SKM-1 treated with dmso at 0.1 percent for 144 hours (cell line): ENCODE data around the gene SEC16A.

Experiments
- DNase-seq: peaks from one replicate; lab custom pipeline; 2025; ENCODE audit not compliant: unreplicated experiment; lab: John Stamatoyannopoulos, UW

Gene SEC16A

DNA sequence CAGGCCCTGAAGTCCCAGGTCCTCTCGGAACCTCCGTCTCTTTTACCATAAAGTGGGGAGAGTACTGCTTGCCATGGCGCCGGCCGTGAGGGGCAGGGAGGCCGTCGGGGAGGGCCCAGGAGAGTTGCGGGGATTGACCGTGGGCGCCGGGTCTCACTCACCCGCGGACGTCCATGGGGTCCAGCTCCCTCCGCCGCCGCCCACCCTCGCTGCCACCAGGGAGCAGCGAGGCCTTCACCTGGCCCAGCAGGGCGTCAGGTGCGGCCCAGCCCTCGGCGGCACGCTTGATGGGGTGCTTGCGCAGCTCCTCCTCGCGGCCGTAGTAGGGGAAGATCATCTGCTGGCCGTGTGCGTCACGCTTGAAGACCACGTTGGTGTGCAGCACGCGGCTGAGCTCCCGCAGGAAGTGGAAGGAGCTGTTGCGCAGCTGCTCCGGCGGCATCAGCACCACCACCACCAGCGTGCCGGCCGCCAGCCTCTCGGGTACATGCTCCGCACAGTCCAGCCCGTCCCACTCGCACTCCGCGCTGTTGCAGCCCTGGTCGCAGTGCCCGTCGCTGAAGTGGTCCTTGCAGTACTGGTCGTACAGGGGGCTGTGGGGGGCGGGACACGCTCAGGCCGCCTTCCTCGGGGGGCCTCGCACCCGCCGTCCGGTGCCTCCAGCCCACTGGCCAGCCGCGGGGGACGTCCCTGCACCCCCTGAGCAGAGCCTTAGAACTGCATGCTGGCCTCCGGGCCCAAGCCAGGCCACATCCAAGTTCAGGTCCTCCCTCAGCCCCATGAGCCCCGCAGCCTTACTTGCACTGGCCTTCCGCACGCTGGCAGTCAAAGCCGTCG lies 21.9 kb upstream of the SEC16A start:
- no peak for DNase-seq

DNA sequence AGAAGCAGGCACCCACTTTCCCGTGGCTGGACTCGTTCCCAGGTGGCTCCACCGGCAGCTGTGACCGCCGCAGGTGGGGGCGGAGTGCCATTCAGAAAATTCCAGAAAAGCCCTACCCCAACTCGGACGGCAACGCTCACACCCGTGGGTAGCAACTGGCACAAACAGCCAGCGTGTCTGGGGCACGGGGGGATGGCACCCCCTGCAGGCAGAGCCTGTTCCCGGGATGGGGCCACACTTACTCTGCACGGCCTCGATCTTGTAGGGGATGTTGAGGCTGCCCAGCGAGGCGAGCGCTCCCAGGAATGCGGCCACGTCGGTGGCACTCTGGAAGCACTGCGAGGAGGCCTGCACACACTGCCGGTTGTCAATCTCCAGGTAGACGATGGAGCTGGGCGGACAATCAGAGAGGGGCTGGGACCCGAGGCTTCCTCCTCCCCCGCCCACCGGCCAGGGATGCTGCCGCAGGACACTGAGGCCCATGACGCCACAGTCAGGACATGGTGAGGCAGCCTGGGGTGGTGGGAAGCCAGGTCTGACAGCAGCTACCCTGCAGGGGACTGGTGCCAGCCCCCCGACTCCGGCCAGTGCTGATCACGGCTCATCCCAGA lies 20.2 kb upstream of the SEC16A start:
- no peak for DNase-seq

DNA sequence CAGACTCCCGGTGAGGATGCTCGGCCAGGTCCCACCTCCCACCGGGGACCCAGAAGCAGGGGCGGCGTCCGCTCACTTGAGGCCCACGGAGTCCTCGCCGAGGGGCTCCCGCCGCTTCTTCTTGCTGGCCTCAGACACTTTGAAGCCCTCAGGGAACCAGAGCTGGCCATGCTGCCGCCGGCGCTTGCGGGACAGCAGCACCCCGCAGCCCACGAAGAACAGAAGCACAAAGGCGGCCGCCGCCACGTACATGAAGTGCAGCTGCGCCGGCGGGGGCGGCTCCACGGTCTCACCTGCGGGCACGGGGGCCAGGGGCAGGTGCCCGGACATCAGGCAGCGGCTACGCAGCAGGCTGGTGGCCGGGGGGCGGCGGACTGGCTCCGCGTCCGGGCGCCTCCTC lies 19.4 kb upstream of the SEC16A start:
- DNase-seq = no peak

DNA sequence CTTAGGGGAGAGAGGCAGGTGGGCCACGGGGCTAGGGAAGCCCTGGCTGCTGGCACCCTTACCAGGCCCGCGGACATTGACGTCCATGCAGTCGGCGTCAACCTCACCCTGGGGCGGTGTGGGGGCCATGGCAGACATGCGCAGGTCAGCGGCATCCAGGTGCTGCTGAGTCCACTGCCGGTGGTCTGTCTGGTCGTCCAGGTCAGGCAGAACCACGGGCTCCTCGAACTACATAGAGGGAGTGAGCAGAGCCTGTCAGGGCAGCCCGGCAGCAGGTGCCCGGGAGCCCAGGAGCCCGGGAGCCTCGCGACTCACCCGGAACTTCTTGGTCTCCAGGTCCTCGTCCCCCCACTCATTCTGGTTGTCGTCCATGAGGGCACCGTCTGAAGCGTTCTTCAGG lies 18.8 kb upstream of the SEC16A start:
- no peak for DNase-seq

DNA sequence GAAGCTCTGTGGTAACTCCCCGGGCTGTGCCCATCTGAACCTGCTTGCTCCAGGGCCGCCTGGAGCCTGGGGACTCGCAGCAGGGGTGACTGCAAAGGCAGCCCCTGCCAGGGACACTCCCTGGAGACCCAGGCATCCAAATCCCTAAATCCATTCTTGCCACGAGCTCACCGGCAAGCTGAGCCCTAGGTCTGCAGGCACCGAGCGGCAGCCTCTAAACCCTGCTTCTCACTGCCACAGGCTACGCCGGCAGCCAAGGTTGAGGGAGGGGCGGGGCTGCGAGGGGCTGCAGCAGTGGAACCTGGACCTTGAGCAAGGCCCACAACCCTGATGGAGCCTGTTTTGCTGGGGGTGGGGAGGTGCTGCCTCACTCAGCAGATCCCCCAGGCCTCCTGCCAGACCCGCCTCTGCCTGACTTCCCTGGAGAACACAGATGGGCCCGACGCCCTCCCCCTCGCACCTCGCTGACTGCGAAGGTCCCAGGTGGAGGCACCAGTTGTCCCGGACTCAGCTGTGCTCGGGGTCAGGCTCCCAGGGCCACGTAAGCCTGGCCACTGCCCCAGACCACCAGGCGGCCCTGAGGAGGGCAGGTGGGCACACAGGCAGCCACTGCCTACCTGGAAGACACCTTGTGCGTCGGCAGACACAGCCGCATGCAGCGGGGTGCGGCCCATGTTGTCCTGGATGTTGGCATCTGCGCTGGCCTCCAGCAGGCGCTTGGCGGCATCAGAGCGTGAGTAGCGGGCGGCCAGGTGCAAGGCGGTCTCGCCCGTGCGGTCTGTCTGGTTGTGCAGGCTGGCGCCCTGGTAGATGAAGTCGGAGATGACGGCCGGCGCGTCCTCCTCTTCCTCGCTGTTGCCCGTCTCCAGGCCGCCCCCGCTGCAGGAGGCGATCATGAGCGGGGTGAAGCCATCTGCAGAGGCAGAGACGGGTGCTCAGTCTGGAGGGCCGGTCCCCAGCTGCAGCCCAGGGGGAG lies 17.4 kb upstream of the SEC16A start:
- no peak for DNase-seq

DNA sequence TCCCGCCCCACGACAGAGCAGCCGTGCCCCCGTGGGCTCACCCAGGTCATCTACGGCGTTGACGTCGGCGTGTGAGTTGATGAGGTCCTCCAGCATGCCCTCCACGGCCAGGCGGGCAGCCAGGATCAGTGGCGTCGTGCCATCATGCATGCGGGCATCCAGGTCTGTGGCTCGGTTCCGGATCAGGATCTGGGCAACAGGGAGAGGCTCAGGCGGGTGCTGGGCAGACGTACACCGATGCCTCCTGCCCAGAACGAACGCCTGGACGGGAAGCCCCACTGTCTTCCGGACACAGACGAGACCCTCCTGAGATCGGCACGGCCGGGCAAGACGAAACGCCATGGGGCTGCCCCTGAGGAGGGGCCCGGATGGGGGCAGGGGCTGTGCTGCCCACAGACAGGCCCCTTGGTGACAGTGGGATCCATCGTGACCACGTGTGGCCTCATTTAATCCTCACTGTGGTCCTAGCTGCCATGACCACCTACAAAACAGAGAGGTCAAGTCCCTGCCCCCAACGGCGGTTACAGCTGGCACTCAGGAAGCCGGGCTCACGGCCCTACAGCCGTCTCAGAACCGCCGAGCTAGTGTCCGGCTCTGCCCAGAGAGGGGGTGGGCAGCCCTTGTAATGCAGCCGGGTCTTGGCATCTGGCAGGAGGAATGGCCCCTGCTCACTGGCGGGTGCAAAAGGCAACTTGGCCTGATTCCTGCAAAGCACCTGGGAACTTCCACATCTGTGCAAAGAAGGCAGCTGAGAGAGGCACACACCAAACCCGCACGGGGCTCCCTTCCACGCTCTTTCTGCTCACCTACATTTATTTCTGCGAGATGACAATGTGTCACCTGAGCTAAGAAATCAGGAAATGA lies 16.5 kb upstream of the SEC16A start:
- DNase-seq = no peak

DNA sequence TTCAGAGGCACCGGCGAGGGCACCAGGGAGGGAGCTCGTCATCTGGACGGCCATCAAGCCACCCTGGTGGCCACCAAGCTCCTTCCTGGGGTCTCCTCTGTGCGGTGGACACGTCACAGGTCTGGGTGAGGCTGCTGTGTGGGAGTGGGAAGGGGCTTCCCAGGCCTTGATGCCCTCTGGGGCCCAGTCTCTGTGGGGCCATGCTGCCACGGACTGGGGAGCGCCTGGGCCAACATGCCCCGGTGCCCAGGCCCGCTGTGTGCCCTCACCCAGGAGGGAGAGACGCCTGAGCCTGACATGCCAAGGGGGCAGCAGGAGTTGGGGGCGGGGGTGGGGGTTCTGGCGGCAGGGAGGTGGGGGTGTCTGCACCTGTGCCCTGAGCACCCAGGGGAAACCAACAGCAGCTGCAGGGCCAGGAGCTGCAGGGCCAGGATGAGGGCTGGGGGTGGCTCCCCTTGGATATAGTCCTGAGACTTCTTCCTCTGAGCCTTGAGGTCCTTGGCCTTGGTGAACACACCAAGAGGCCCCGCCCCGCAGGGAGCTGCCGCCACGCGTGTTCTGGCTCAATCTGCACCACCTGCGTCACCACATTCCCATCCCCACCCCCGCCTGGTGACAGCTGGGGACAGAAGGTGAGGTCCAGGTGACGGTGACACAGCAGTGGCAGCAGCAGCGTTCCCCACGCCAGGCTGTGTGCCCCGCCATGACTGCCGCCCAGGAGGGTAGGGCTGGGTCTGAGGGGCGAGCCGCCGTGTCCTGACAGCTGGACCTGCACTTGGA lies 15.3 kb upstream of the SEC16A start:
- no peak for DNase-seq

DNA sequence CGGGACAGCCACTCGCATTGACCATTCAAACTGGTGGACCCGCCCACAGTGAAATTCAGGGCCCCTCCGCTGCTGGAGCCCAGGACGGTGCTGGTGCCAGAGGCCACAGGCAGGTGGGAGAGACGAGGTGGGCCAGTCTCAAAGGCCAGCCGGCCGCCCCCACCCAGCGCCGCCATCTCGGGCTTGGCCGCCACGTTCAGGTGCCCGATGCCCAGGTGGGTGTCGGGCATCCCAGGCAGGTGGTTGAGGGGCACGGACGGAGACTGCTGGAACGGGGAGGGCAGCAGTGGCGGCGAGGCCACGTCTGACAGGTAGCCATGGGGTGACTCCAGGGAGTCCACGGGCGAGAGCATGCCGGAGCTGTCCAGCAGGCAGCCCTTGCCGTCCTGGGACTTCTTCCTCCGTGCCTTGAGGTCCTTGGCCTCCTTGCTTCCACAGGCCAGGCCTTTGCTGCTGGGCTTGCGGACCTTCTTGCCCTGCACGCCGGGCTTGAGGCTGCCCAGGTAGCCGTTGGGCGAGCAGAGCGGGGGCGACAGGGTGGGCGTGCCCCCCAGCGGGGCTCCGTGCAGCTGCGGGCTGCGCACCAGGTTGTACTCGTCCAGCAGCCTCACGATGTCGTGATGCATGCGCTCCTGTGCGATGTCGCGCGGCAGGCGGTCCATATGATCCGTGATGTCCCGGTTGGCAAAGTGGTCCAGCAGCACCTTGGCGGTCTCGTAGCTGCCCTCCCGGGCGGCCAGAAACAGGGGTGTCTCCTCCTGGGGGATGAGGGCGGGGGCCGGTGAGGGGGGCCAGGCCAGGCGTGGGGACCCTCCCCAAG lies 14.2 kb upstream of the SEC16A start:
- no peak for DNase-seq

DNA sequence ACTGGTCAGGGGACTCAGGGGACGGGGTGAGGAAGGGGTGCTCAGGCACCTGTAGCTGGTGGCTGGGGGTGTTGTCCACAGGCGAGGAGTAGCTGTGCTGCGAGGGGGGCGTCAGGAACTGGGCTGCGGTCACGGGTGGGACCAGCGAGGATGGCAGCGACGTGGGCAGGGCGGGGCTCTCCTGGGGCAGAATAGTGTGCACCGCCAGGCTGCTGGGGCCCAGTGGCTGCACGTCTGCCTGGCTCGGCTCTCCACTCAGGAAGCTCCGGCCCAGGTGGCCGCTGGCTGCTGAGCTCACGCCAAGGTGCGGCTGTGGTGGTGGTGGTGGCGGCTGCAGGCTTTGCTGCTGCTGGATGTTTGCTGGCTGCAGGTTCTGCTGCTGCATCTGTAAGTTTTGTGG lies 13.3 kb upstream of the SEC16A start:
- DNase-seq = no peak

DNA sequence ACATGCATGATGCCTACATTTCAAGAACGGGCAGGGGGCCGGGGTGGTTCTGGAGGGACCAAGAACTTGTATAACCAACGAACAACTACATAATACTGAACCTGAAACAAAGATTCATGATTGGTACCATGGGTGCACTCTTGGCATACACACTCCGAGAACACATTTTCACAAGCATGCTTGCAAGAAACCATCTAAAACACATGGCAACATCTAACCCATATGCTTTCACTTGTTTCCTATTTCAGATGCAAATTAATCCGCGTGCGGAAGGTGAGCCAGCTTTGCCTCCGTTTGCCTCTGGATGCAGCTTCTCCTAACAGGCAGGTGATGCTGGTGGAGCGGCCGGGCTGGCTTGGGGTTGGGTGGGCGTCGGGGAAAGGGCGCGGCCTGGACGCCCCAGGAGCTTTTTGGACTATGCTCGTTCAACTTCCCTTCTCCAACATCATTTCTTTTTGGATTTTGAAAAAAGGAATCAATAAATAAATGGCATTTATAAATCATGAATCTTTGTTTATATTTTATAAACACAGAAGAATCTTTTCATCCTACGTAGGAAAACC lies 12.5 kb upstream of the SEC16A start:
- DNase-seq = no peak

DNA sequence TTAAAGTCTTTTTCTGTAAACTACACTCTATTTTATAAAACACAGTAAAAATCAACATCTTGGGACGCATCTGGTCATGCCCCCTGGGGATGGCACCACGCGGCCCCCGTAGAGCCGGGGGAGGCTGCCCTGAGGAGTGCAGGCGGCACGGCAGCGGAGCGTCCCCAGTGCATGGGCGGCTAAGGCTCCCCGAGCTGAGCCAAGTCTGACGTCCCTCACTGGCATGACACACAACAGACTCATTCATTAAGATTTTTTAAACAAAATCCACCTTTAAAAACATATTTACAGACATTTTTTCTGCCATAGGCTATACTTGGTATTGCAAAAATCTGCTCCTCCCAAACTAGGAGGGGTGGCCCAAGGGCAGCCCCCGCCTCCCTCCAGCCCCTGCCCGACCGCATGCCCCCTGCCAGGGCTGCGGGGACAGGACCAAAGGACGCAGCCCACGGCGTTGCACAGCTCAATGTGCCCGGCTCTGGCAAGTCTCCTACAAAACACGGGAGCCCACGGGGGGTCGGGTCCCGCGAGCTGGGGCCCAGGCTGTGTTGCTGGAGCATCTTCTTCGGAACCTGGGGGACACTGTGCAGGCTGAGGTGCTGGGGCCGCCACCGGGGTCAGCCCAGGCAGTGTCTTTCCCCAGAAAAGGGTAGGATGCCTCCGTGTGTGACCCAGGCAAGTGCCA lies 11.8 kb upstream of the SEC16A start:
- DNase-seq = no peak

DNA sequence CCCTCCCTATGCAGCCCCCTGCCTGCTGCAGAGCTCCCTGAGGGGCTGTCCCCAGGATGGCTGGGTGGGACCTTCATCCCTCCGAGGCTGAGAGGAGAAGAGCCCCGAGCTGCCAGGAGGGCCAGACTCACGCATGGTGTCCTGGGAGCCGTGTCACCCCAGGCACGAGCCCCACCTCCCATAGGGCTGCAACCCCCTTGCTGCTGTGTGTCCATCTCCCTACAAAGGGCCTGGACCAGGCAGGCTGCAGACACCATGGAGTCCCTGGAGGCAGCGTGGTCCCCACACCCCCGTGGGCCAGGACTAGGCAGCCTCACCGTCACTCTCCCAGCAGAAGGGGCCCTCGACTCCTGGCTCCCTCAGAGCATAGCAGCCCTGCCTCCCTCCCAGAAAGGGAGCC lies 11.2 kb upstream of the SEC16A start:
- no peak for DNase-seq

DNA sequence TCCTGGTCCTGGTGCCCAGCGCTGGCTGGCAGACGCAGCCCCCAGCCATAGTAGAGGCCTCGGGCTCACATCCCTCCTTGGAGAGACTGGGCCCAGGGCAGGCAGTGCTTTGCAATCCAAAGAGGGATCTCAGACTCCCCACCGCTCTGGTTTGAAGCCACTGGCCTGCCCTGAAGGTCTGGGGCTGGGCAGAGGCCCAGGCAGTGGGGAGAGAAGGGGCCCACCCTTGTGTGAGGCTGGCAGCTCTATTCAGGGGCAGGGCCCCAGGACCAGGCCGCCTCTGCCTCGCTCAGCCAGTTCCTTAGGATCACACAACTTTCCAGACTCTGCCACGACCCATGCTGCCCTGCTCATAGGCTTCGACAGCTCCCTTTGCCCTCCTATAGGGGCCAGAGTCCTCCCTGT lies 10.7 kb upstream of the SEC16A start:
- no peak for DNase-seq

DNA sequence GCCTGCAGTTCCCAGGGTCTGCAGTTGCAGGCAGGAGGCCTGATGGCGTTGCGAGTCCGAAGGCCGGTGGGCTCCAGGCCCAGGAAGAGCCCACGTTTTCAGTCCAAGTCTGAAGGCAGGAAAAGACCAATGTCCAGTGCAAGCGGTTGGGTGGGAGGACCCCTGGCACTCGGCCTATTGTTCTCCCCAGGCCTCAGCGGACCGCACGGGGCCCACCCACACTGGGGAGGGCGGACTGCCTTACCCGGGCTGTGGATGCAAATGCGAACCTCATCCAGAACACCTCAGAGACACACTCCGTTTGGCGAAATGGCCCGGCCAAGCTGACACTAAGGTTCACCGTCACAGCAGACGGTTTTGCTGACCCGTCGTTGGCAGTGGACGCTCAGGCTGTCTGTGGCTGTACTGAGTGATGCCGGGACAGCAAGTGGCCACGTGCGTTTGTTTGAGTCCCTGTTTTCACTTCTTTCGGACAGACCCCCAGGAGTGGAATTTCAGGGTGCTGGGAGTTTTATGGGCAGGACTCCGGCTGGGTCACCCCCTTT lies 10.2 kb upstream of the SEC16A start:
- DNase-seq = no peak

DNA sequence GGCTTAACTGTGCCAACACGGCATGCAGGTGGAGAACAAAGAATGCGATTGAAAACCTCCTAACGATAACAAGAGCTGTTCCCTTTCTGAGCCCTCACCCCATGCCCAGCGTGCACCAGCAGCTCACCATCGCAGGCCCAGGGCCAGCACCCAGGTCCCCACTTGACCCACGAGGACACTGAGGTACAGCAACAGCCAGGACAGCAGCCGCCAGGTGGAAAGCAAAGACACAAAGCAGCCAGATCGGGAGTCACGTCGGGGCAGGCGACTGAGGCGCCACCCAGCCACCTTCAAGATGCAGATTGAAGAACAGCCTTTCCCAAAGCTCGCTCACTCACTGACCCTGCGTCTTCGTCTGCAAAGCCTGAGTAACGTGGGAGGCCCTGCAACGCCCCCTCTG lies 6.9 kb upstream of the SEC16A start:
- no peak for DNase-seq

DNA sequence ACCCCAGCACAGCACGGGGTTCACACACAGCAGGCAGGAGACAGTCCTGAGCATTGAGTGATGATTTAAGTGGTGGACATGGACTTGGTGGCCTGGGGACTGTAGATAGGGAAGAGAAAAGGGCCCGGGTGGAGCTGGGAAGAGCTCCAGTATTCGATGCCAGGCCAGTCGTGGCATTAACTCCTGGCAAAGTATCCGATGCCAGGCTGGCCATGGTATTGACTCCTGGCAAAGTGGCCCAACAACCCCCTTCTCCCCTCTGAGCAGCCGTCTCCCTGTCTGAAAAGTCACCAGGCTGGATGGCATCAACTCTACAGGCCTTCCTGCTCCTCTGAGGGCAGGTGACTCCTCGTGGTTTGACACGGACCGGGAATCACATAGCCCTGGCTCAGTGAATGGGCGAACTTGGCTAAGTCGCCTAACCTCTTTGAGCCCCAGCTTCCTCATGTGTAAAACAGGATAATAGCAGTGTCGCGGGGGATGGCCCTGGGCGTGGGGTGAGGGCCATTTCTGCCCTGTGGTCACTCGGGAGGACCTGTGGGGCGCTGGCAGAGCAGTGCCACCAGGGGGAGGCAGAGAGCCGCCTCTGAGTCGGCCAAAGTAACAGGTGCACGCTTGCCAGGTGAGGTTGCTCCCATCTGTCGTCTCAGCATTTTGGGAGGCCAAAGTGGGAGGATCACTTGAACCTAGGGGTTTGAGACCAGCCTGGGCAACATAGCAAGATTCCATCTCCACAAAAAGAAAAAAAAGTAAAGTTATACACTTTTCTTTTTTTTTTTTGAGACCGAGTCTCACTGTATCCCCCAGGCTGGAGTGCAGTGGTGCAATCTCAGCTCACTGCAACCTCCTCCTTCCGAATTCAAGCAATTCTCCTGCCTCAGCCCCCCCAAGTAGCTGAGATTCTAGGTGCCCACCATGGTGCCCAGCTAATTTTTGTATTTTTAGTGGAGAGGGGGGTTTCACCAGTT lies 5.7 kb upstream of the SEC16A start:
- peak; percentile 17 for DNase-seq

DNA sequence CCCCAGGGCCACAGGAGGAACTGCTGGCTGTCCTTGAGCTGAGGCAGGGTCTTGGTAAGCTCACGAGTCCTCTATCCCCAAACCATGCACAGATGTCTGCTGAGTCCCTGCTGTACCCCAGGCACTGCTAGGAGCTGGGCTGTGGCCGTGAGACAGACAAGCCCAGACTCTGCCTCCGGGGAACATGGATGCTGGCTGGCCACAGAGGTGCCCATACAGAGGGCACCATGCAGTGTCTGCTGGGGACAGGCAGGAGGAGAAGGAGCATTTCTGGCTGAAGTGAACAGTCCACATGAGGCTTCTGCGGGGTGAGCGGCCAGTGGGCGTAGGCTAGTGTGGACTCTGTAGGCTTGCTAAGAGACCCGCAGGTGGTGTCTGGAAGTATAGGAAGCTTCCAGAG lies 4.8 kb upstream of the SEC16A start:
- DNase-seq = no peak
